HepG2 (cell line): ENCODE data around the gene MOXD1. TPM values are rescaled to one million over a fixed set of nuclear protein-coding genes. Genes with fewer than 3 reads are reported as not detected.

Experiments
- ATAC-seq: fragments of 200-7000 bp; cut with Tn5 transposase; 3 replicates; pipeline ENCODE4 v1.9.1; 2020; ENCODE audit warnings: mild to moderate bottlenecking, moderate library complexity
- BruUV-seq: library from RNA; stranded (reverse); fragments of 400-500 nt; replicated peaks from 2 replicates; lab custom pipeline; 2021; lab: Mats Ljungman, UMichigan
- CTCF ChIA-PET: fragments of 300-600 bp; formaldehyde crosslinking; extraction: SDS; loops from one replicate; lab custom pipeline; 2021; ENCODE audit warnings: low total read pairs, inconsistent platforms, low intra/inter-chr PET ratio; lab: Yijun Ruan, JAX
- POLR2A ChIA-PET: fragments of 350-600 bp; sonication (Branson Sonifier 250); formaldehyde crosslinking; loops from one replicate; lab custom pipeline; 2020; ENCODE audit warnings: antibody characterized with exemption, inconsistent platforms; lab: Yijun Ruan, JAX
- DNase-seq: peaks from one replicate; pipeline ENCODE4 v3.0.0-alpha.2; 2015; ENCODE audit warnings: low spot score
- FAIRE-seq: peaks from 3 replicates; lab custom pipeline; 2011; peaks lifted over from hg19 to GRCh38; lab: Jason Lieb, UNC
- H2AFZ ChIP-seq: one replicate; pipeline ENCODE4 v1.6.1; 2011; ENCODE audit warnings: low read length, inconsistent platforms
- H3K27ac ChIP-seq: fragments of 300-600 bp; 3 replicates; pipeline ENCODE4 v1.8.0; 2011; ENCODE audit warnings: mixed run types, mild to moderate bottlenecking, mixed read lengths, low read length, inconsistent platforms; ENCODE audit not compliant: insufficient read depth; ENCODE audit errors: extremely low read length
- H3K27me3 ChIP-seq, 2 experiments: fragments of 200-600 bp in 1 of 2; 2 replicates in 1 of 2; 3 replicates in 1 of 2; pipeline versions ENCODE4 v1.6.0 to v1.8.0; 2011; ENCODE audit warnings: low read length in 2 of 2, mild to moderate bottlenecking in 2 of 2, moderate library complexity in 2 of 2, inconsistent platforms in 1 of 2; ENCODE audit not compliant: insufficient read depth in 2 of 2, control insufficient read depth in 1 of 2
- H3K36me3 ChIP-seq, 2 experiments: fragments of 200-600 bp in 1 of 2; replicated peaks in 1 of 2; 2 replicates in 1 of 2; 3 replicates in 1 of 2; pipeline versions ENCODE4 v1.5.1 to v1.8.0; 2011; ENCODE audit warnings: low read length in 2 of 2, inconsistent platforms in 1 of 2; ENCODE audit not compliant: insufficient read depth in 2 of 2, control insufficient read depth in 1 of 2
- H3K4me1 ChIP-seq: 2 replicates; pipeline ENCODE4 v1.5.1; 2012; ENCODE audit warnings: low read length, inconsistent platforms; ENCODE audit not compliant: insufficient read depth
- H3K4me2 ChIP-seq: 2 replicates; pipeline ENCODE4 v1.6.0; 2011; ENCODE audit warnings: low read depth, low read length, inconsistent platforms
- H3K4me3 ChIP-seq, 3 experiments: fragments of 200-600 bp in 1 of 3; sonication (generic), shearing (Covaris generic) in 1 of 3; replicated peaks in 1 of 3; 2 replicates each; pipeline ENCODE4 v1.5.1; 2011 to 2016; ENCODE audit warnings: low read length in 3 of 3, inconsistent platforms in 2 of 3, low read depth in 2 of 3, mild to moderate bottlenecking in 2 of 3, control low read depth in 1 of 3, mixed read lengths in 1 of 3; ENCODE audit not compliant: insufficient read depth in 1 of 3
- H3K79me2 ChIP-seq: one replicate; pipeline ENCODE4 v1.6.1; 2011; ENCODE audit warnings: low read length, inconsistent platforms; ENCODE audit not compliant: insufficient read depth
- H3K9ac ChIP-seq: 2 replicates; pipeline ENCODE4 v1.6.0; 2011; ENCODE audit warnings: mild to moderate bottlenecking, low read depth, low read length, inconsistent platforms; ENCODE audit not compliant: insufficient read depth
- H3K9me3 ChIP-seq: 2 replicates; pipeline ENCODE4 v1.5.1; 2012; ENCODE audit warnings: mild to moderate bottlenecking, low read length
- H4K20me1 ChIP-seq: 2 replicates; pipeline ENCODE4 v1.6.0; 2011; ENCODE audit warnings: inconsistent platforms, mild to moderate bottlenecking, low read length, moderate library complexity; ENCODE audit not compliant: insufficient read depth
- BCL6 ChIP-seq: IDR thresholded peaks from 2 replicates; pipeline ENCODE4 v1.6.1; 2016; ENCODE audit warnings: missing genetic modification reagents, missing compliant biosample characterization
- MZF1 ChIP-seq: sonication (generic); formaldehyde crosslinking; IDR thresholded peaks from 2 replicates; pipeline ENCODE4 v1.8.1; 2023; ENCODE audit warnings: mild to moderate bottlenecking, missing genetic modification reagents, borderline replicate concordance
- NR0B2 ChIP-seq: sonication (generic); formaldehyde crosslinking; IDR thresholded peaks from 2 replicates; pipeline ENCODE4 v1.4.0; 2020; ENCODE audit warnings: mild to moderate bottlenecking, missing genetic modification reagents
- RBFOX2 ChIP-seq: fragments of 200-400 bp; formaldehyde crosslinking; IDR thresholded peaks from 2 replicates; pipeline ENCODE4 v1.6.1; 2017; ENCODE audit warnings: low read depth, mild to moderate bottlenecking, low read length
- YY1 ChIP-seq: IDR thresholded peaks from 2 replicates; pipeline ENCODE4 v1.6.1; 2011; ENCODE audit warnings: low read length, low read depth, moderate library complexity, mild to moderate bottlenecking; ENCODE audit not compliant: insufficient read depth, insufficient replicate concordance
- ZFP41 ChIP-seq: sonication (generic); formaldehyde crosslinking; IDR thresholded peaks from 2 replicates; pipeline ENCODE4 v1.4.0; 2020; ENCODE audit warnings: mild to moderate bottlenecking, missing genetic modification reagents, borderline replicate concordance
- ZFP62 ChIP-seq: sonication (generic); formaldehyde crosslinking; IDR thresholded peaks from 2 replicates; pipeline ENCODE4 v1.4.0; 2020; ENCODE audit warnings: missing genetic modification reagents
- ZNF382 ChIP-seq: sonication (generic); formaldehyde crosslinking; IDR thresholded peaks from 2 replicates; pipeline ENCODE4 v1.5.0; 2020; ENCODE audit warnings: missing genetic modification reagents, mild to moderate bottlenecking, borderline replicate concordance
- ZNF580 ChIP-seq: IDR thresholded peaks from 2 replicates; pipeline ENCODE4 v1.6.1; 2016; ENCODE audit warnings: low read depth, borderline replicate concordance
- ZNF619 ChIP-seq: sonication (generic); formaldehyde crosslinking; IDR thresholded peaks from 2 replicates; pipeline ENCODE4 v1.4.0; 2020; ENCODE audit warnings: mild to moderate bottlenecking, missing genetic modification reagents
- ZNF678 ChIP-seq: sonication (generic); formaldehyde crosslinking; IDR thresholded peaks from 2 replicates; pipeline ENCODE4 v1.4.0; 2020; ENCODE audit warnings: mild to moderate bottlenecking, missing genetic modification reagents
- WGBS: methylation state at CpG from one replicate; pipeline ENCODE4 v1.1.6; 2017; ENCODE audit warnings: low lambda C conversion rate; 5-methylcytosine and 5-hydroxymethylcytosine counted together
- in situ Hi-C: cut with HindIII; loops from 2 replicates; pipeline ENCODE4 v1.10.0; 2017; ENCODE audit warnings: low pct_unique_long_range_greater_than_20kb; ENCODE audit not compliant: extremely low pct_ligation_motif_present
- intact Hi-C: fragments of 100-400 bp; cut with micrococcal nuclease; formaldehyde crosslinking; loops from one replicate; pipeline ENCODE4 v1.10.0; 2022; ENCODE audit not compliant: unreplicated experiment
- polyA plus RNA-seq, 8 experiments: library from polyadenylated mRNA; depleted of rRNA in 3 of 8; stranded (reverse) in 7 of 8; unstranded in 1 of 8; fragments of >200 nt; fragmentation: Illumina TruSeq in 4 of 8; extraction: Trizol in 4 of 8; gene quantifications; 2 replicates each; pipeline versions ENCODE4 v1.2.1 to v1.2.3, GENCODE V29; 2011 to 2016; ENCODE audit warnings: low read depth in 4 of 8, missing spikeins in 1 of 8, mixed read lengths in 1 of 8; ENCODE audit not compliant: insufficient read depth in 1 of 8
- total RNA-seq, 5 experiments: library from RNA; depleted of rRNA; stranded (reverse); fragments of >200 nt; fragmentation: Illumina TruSeq; extraction: Trizol; gene quantifications; 2 replicates each; pipeline ENCODE4 v1.2.3, GENCODE V29; 2016; ENCODE audit warnings: low read depth in 1 of 5
- TF ChIP-seq, protein P1 (sequence below): sonication (generic); formaldehyde crosslinking; IDR thresholded peaks from 2 replicates; pipeline ENCODE4 v1.5.1; 2020; ENCODE audit warnings: mild to moderate bottlenecking, missing genetic modification reagents, moderate library complexity
- TF ChIP-seq, protein P2 (sequence below): sonication (generic); formaldehyde crosslinking; IDR thresholded peaks from 2 replicates; pipeline ENCODE4 v1.4.0; 2020; ENCODE audit warnings: mild to moderate bottlenecking, missing genetic modification reagents
- TF ChIP-seq, protein P3 (sequence below): sonication (generic); formaldehyde crosslinking; IDR thresholded peaks from 2 replicates; pipeline ENCODE4 v1.4.0; 2020; ENCODE audit warnings: missing genetic modification reagents

MOXD1 gene
- total and polyA plus RNA-seq, 2 of the 13 experiments (the other 11 are each of a cell fraction or from before 2014, with no cell fraction given): 0.03 TPM; not detected in 1

- H3K9me3 ChIP-seq: no peaks in the 10 kb centered on the region
- 49% methylated on average over 13 of the region's 13 CpGs for WGBS
- no peak overlapping the region for H3K27ac ChIP-seq
- peaks cover 6 to 25% of the 10 kb centered on the region in 2 experiments; a peak in 4 of 5 replicates for H3K27me3 ChIP-seq
- H3K36me3 ChIP-seq: no peaks in the 10 kb centered on the region
- ChIA-PET CTCF (no interaction called here), POLR2A (no interaction called here)
- FAIRE-seq: no peak
- no peak overlapping the region for H2AFZ ChIP-seq
- H3K79me2 ChIP-seq: no peaks in the 10 kb centered on the region
- intact Hi-C loops: loop anchor here (5.0 kb wide), 1 partner anchor 358 kb away; no protein-coding TSS in a partner anchor
- in situ Hi-C loops: no loop called here
- H3K4me3 ChIP-seq: no peak overlapping the region
- H3K4me2 ChIP-seq: no peak overlapping the region
- no peaks in the 10 kb centered on the region for H4K20me1 ChIP-seq
- H3K9ac ChIP-seq: no peak overlapping the region
- no TSS peak for BruUV-seq
- peak; percentile 50 for ATAC-seq
- DNase-seq: no peak
- no peaks in the 10 kb centered on the region for H3K4me1 ChIP-seq
- TF ChIP-seq MZF1 (CRISPR knock-in tag): no peak
- no peak for TF ChIP-seq RBFOX2
- TF ChIP-seq NR0B2: no peak
- no peak for TF ChIP-seq ZNF580 (CRISPR knock-in tag)
- peak; percentile 46 for TF ChIP-seq YY1
- TF ChIP-seq ZFP62 (CRISPR knock-in tag): no peak
- peak; percentile 90 for TF ChIP-seq BCL6 (CRISPR knock-in tag)
- TF ChIP-seq, protein P1, sequence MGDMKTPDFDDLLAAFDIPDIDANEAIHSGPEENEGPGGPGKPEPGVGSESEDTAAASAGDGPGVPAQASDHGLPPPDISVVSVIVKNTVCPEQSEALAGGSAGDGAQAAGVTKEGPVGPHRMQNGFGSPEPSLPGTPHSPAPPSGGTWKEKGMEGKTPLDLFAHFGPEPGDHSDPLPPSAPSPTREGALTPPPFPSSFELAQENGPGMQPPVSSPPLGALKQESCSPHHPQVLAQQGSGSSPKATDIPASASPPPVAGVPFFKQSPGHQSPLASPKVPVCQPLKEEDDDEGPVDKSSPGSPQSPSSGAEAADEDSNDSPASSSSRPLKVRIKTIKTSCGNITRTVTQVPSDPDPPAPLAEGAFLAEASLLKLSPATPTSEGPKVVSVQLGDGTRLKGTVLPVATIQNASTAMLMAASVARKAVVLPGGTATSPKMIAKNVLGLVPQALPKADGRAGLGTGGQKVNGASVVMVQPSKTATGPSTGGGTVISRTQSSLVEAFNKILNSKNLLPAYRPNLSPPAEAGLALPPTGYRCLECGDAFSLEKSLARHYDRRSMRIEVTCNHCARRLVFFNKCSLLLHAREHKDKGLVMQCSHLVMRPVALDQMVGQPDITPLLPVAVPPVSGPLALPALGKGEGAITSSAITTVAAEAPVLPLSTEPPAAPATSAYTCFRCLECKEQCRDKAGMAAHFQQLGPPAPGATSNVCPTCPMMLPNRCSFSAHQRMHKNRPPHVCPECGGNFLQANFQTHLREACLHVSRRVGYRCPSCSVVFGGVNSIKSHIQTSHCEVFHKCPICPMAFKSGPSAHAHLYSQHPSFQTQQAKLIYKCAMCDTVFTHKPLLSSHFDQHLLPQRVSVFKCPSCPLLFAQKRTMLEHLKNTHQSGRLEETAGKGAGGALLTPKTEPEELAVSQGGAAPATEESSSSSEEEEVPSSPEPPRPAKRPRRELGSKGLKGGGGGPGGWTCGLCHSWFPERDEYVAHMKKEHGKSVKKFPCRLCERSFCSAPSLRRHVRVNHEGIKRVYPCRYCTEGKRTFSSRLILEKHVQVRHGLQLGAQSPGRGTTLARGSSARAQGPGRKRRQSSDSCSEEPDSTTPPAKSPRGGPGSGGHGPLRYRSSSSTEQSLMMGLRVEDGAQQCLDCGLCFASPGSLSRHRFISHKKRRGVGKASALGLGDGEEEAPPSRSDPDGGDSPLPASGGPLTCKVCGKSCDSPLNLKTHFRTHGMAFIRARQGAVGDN (CRISPR knock-in tag): no peak
- TF ChIP-seq, protein P2, sequence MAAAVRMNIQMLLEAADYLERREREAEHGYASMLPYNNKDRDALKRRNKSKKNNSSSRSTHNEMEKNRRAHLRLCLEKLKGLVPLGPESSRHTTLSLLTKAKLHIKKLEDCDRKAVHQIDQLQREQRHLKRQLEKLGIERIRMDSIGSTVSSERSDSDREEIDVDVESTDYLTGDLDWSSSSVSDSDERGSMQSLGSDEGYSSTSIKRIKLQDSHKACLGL (CRISPR knock-in tag): no peak
- no peak for TF ChIP-seq ZNF678 (CRISPR knock-in tag)
- TF ChIP-seq, protein P3, sequence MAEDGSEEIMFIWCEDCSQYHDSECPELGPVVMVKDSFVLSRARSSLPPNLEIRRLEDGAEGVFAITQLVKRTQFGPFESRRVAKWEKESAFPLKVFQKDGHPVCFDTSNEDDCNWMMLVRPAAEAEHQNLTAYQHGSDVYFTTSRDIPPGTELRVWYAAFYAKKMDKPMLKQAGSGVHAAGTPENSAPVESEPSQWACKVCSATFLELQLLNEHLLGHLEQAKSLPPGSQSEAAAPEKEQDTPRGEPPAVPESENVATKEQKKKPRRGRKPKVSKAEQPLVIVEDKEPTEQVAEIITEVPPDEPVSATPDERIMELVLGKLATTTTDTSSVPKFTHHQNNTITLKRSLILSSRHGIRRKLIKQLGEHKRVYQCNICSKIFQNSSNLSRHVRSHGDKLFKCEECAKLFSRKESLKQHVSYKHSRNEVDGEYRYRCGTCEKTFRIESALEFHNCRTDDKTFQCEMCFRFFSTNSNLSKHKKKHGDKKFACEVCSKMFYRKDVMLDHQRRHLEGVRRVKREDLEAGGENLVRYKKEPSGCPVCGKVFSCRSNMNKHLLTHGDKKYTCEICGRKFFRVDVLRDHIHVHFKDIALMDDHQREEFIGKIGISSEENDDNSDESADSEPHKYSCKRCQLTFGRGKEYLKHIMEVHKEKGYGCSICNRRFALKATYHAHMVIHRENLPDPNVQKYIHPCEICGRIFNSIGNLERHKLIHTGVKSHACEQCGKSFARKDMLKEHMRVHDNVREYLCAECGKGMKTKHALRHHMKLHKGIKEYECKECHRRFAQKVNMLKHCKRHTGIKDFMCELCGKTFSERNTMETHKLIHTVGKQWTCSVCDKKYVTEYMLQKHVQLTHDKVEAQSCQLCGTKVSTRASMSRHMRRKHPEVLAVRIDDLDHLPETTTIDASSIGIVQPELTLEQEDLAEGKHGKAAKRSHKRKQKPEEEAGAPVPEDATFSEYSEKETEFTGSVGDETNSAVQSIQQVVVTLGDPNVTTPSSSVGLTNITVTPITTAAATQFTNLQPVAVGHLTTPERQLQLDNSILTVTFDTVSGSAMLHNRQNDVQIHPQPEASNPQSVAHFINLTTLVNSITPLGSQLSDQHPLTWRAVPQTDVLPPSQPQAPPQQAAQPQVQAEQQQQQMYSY (CRISPR knock-in tag): no peak
- no peak for TF ChIP-seq ZFP41 (CRISPR knock-in tag)
- no peak for TF ChIP-seq ZNF619
- no peak for TF ChIP-seq ZNF382
Measured at GRCh38 chr6:132275066-132275970, 126.0 kb downstream of the MOXD1 start.
